HG03060 (cell line): ENCODE data around the gene KRTAP10-3.
"Not testable (repeated sequence)": the region's sequence is repeated elsewhere in the genome, so short reads cannot be mapped to it uniquely, and the experiment has no call there.

Source experiments
- ATAC-seq: cut with Tn5 transposase; IDR thresholded peaks from one replicate; pipeline ENCODE4 v1.9.1; 2021; ENCODE audit warnings: low read depth, moderate number of reproducible peaks; ENCODE audit not compliant: unreplicated experiment

The KRTAP10-3 gene

DNA sequence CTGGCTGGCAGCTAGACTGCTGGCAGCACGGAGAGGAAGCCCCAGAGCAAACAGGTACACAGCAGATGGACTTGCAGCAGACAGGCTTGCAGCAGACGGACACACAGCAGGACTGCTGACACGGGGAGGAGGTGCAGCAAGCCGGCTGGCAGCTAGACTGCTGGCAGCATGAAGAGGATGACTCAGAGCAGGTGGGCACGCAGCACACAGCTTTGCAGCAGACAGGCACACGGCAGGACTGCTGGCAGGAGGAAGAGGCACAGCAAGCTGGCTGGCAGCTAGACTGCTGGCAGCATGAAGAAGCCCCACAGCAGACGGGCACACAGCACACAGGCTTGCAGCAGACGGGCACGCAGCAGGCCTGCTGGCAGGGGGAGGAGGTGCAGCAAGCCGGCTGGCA lies 7.8 kb downstream of the KRTAP10-3 start:
- no peak for ATAC-seq

DNA sequence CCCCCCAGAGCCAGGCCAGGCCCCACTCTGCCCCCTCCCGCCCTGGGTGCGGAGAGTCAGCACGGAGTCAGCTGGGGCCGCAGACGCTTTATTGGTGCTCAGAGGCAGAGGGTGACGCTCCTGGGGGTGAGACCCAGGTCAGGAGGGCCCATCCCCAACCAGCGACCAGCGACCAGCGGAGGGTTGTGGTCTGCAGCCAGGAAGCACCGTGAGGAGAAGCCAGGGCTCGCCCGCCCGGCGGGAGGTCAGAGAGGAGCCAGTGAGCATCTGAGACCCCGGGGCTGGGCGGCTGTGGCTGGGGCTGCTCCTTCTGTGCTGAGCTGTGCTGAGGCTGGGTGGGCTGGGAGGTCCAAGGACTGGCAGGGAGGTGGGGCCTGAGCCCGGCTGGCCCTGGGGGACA lies 8.3 kb downstream of the KRTAP10-3 start:
- ATAC-seq, result not testable (repeated sequence)

- ATAC-seq, result no peak
Measured at GRCh38 chr21:44549525-44550211, 8.9 kb downstream of the KRTAP10-3 start.

- no peak for ATAC-seq
Measured at GRCh38 chr21:44548922-44549321, 9.7 kb downstream of the KRTAP10-3 start.

DNA sequence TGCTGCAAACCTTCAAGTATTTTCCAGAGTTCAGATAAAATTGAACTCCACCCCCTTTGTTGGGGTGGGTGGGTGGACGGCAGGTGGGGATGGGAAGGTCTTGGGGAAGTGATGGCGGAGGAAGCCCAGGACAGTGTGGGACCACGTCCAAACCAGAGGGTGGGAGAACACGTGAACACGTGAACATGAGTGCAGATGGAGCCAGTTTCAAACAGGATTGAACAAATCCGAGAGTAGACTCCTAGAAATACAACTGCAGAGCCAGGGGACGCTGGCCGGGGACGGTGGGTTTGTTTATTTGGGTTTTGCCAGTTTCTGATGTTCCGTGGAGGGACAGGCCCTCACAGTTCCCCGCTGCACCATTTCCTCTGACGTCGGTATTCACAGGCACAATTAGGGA lies 10.2 kb downstream of the KRTAP10-3 start:
- ATAC-seq, result no peak

- ATAC-seq, result no peak
Measured at GRCh38 chr21:44547656-44548331, 10.8 kb downstream of the KRTAP10-3 start.

GRCh38 chr21:44544566-44544965 lies 14.0 kb downstream of the KRTAP10-3 start:
- ATAC-seq, result no peak

GRCh38 chr21:44542716-44543115 lies 15.9 kb downstream of the KRTAP10-3 start:
- no peak for ATAC-seq

DNA sequence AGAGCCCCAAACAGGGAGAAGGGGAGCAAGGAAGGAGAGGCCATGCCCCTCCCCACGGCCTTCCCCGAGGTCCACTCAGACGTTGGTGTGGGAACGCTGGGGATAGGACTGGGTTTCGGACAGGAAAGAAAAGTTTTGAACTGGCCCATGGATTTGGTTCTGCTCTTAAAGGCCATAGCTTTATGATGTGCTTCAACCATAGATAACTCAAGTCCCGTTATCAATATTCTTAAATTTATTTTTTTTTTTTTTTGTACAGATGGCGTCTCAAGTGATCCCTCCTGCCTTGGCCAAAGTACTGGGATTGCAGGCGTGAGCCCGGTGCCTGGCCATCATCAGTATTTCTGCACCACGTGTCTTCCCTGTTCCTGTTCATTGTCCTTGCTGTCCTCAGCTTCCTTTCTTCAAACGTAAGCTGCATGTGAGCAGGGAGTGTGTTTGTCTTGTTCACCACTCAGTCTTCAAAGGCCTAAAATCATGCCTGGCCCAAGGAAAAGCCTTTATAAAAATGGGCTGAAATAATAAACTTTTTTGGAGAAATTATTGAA lies 17.8 kb downstream of the KRTAP10-3 start:
- ATAC-seq, result no peak

DNA sequence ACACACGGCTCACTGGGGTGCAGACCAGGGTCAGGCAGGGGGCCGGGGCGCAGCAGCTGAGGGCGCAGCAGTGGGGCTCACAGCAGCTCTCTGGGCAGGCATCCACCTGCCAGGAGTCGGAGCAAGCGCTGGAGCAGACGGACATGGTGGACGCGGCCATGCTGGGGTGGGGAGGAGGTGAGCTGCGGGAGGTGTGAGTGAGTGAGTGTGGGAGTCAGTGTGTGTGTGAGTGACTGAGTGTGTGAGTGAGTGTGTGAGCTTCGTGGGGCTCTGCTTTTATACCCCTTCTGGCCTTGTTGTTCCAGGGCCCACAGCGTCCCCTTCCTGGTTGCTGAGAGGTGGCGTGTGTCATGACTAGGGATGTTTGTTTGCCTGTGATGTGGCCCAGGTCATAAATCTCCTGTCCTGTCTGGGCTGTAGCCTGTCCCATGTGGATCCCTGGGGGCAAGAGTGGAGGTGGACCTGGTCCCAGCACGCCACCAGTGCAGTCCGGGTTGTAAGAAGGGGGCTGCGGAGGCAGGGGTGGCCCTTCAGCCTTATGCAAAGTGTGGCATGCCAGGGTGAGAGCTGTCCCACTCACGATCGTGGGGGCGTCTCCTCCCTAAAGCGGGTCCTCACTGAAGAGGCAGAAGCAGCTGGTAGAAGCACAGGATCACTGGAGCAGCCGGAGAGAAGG lies 18.5 kb downstream of the KRTAP10-3 start, which contains the start of gene KRTAP10-1:
TSS of gene KRTAP10-1 (minus strand) at position 205 of the 676 bp plus-strand sequence. CDS start at position 160, 45 bp downstream.
- no peak for ATAC-seq

DNA sequence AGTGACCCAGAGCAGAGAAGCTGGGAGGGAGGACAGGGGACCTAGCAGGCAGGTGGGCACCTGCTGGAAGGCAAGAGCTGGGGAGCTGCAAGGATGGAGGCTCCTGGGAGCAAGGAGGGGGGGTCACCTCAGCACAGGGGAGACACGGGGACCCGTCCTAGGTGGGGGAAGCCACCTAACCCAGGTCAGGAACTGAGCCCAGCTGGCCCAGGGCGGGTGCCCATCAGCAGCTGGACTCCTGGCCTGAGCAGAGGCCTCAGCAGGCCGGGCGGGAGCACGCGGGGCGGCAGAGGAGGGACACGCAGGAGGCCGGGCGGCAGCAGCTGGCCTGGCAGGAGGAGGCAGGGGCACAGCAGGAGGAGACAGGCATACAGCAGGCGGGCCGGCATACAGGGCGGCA lies 19.5 kb downstream of the KRTAP10-3 start:
- ATAC-seq, result no peak

- no peak for ATAC-seq
Measured at GRCh38 chr21:44537930-44538911, 20.4 kb downstream of the KRTAP10-3 start.

DNA sequence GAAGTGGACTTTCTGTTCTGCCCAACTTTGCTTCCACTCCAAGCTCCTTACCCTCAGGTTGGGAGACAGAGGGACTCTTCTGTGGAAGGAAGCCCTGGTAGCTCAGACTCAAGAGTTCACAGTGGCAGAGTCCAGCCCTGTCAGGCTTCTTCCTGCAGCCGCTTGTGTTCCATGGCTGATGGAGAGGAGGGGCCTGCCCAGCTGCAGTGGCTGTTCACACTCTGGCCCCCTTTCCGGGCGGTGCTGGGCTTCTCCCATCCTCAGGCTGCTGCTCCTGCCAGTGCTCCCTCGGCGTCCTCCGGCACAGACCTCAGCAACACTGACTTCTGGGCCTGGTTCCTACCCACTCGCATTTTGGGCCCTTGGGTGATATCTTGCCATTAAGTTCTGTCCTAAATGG lies 22.6 kb downstream of the KRTAP10-3 start:
- no peak for ATAC-seq

DNA sequence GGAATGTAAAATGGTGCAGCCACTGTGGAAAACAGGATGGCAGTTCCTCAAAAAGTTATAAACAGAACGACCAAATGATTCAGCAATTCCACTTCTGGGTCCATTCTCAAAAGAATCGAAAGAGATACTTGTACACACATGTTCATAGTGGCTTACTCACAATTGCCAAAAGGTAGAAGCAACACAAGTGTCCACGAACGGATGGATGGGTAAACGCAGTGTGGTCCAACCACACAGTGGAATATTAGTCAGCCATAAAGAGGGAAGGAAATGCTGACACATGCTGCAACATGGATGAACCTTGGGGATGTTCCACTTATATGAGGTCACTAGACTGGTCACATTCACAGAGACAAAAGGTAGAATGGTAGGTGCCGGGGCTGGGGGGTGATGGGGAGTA lies 23.9 kb downstream of the KRTAP10-3 start:
- ATAC-seq, result no peak

DNA sequence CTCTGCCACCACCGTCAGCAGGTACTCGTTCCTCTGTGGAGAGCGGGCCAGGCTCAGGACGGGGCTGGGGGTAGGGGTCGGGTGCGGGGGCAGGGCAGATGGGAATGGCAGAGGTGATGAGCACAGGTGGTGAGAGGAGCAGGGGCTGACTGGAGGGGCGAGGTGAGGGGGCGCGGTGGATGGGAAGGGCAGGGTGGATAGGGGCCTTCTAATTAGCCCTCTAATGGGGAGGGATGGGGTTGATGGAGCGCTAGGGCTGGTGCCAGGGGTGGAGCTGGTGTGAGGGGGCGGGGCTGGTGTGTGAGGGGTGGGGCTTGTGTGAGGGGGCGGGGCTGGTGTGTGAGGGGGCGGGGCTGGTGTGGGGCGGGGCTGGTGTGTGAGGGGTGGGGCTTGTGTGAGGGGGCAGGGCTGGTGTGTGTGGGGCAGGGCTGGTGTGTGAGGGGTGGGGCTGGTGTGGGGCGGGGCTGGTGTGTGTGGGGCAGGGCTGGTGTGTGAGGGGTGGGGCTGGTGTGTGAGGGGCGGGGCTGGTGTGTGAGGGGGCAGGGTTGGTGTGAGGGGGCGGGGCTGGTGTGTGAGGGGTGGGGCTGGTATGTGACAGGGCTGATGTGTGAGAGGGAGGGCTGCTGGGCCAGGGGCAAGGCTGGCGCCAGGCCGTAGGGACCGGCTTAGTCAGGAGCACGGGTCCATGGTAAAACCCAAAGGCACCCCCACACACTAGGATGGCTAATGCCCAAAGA lies 24.5 kb downstream of the KRTAP10-3 start:
- ATAC-seq, result no peak

GRCh38 chr21:44533121-44533890 lies 25.3 kb downstream of the KRTAP10-3 start:
- ATAC-seq, result no peak

DNA sequence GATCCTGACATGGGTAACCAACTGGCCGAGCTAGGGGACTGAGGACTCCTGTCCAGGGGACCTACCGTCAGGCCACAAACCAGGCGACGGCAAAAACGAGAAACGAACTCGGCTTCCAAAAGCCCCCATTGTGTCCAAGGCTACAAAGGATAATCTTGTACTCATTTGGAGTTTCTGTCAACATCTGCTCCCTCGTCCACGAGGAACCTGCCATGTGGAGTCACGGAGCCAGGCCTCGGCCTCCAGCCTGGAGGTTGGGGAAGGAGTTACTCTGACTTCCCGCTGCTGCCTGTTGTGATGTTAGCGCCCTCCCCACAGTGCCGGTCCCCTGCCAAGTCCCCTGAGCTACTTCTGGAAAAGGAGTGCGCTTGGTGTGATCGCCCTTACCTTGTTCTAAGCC lies 25.9 kb downstream of the KRTAP10-3 start:
- no peak for ATAC-seq

GRCh38 chr21:44531606-44532564 lies 26.7 kb downstream of the KRTAP10-3 start:
- ATAC-seq, result no peak
